ENCODE results near the gene ACTL10.

DNA sequence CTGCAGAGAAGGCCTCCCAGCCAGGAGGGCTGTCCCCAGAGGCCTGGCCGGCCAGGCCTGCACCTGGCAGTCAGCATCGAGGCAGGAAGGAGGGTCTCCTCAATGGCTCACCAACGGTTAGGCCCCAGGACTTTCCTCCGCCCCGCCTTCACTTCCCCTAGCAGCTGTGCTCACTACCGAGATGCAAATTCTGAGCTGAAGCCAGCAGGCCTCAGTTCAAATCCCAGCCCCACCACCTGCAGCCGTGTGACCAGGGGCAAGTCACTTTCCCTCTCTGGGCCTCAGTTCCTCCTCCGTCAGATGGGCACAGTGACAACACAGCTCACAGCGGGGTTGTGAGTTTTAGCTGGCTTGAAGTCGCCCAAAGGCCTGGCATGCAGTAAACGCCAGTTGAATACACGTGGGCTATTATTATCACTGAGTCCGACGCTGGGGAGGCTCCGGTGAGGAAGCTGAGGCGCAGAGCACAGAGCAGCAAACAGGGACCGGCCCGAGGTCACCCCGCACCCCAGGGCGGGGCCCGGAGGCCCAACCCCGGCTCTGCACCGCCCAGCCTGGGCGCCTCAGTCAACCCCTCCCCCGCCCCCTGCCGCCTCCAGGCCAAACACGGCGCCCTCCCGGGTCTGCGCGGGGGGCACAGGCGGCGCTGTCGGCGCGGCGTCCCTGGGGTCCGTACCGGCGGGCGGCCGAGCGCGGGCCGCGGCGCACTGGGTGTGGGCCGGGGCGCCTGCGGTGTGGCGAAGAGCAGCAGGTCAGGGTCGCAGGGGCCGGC lies 18.8 kb downstream of the ACTL10 start:
- no peak for TF ChIP-seq TARDBP (IDR thresholded peaks at IDR 0.05)
- TF ChIP-seq SP1 (IDR thresholded peaks at IDR 0.05): no peak
- TF ChIP-seq ELF4 (IDR thresholded peaks at IDR 0.05): no peak
- no peak for TF ChIP-seq FOXM1 (IDR thresholded peaks at IDR 0.05; ENCODE audit: borderline replicate concordance)
- no peak for TF ChIP-seq ARNT (IDR thresholded peaks at IDR 0.05)
- TF ChIP-seq BHLHE40 (IDR thresholded peaks at IDR 0.05; ENCODE audit: borderline replicate concordance): no peak
- TF ChIP-seq L3MBTL2 (conservative IDR thresholded peaks at IDR 0.05): 0 out of 2 replicates have a peak, but pooled peaks have one; percentile 33
- no peak for TF ChIP-seq ZNF384 (IDR thresholded peaks at IDR 0.05)
- no peak for TF ChIP-seq FOXK2 (IDR thresholded peaks at IDR 0.05)
- TF ChIP-seq, protein P1, sequence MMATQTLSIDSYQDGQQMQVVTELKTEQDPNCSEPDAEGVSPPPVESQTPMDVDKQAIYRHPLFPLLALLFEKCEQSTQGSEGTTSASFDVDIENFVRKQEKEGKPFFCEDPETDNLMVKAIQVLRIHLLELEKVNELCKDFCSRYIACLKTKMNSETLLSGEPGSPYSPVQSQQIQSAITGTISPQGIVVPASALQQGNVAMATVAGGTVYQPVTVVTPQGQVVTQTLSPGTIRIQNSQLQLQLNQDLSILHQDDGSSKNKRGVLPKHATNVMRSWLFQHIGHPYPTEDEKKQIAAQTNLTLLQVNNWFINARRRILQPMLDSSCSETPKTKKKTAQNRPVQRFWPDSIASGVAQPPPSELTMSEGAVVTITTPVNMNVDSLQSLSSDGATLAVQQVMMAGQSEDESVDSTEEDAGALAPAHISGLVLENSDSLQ (IDR thresholded peaks at IDR 0.05): no peak
- TF ChIP-seq SUZ12 (IDR thresholded peaks at IDR 0.05): no peak
- no peak for TF ChIP-seq LEF1 (IDR thresholded peaks at IDR 0.05; ENCODE audit: borderline replicate concordance)
- TF ChIP-seq HDGF (IDR thresholded peaks at IDR 0.05; ENCODE audit: borderline replicate concordance): no peak

Measured in HEK293T (cell line).